NCI-H774 (cell line): ENCODE measurements around the gene RGS11.
"Not testable (repeated sequence)": the region's sequence is repeated elsewhere in the genome, so short reads cannot be mapped to it uniquely, and the experiment has no call there.

Source experiments
- DNase-seq: peaks from one replicate; lab custom pipeline; 2025; lab: John Stamatoyannopoulos, UW

RGS11 gene

DNA sequence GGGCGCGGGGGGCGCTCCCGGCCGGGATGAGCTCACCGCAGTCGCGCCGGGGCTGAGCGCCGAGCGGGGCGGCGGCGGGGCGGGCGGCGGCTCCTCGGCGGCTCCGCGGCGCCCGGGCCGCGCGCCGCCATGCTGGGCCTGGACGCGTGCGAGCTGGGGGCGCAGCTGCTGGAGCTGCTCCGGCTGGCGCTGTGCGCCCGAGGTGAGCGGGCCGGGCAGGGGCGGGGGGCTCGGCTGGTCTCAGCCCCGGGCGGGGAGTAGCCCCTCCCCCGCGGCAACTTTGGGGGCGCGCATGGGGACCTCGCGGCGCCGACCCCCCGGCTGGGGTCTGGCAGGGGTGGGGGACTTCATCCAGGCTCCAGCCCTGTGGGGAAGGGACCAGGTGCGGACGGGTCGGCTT is 4.8 kb upstream of the RGS11 start, which contains the start of gene ARHGDIG:
ARHGDIG (plus strand) TSS at position 40 of the 400 bp plus-strand sequence; CDS start at position 130, 90 bp downstream.
- DNase-seq: no peak

DNA sequence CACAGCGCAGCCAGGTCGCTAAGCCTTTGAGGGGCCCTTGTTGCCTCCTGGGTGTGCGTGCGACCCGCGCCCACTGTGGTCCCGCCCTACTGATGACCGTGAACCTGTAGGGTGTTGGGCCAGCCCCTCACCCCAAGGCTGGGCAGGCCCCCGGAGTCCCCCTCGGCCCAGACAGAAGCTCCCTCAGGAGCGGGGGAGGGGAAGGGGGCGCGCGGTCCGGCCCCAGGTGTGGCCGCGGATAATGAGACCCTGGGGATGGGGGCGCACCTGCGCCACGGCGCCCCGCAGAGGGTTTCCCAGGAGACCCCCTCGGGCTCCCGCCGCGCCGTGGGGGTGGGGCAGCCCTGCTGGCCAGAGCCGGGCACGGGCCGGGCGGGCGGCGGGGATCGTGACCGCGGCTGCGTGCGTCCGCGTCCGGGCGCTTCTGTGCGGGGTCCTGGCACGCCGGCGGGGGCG is 4.3 kb upstream of the RGS11 start:
- no peak for DNase-seq

DNA sequence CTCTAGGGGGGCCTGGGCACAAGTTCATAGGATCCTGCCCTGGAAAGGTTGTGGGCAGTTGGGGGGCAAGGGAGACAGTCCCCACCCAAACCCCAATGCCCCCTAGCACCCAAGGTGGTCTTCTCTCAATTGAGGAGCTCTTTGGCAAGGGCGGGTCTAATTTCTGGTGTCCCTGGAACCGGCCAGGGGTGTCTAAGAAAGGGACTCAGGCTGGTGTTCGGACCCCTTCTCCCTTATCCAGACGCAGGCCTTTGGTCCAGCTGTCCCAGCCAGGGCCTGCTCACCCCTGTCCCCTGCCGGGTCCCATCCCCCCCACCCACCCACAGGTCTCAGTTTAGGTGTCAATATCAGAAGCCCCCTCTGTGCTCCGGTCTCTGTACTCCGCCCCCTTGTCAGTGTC is 3.8 kb upstream of the RGS11 start:
- DNase-seq: no peak

DNA sequence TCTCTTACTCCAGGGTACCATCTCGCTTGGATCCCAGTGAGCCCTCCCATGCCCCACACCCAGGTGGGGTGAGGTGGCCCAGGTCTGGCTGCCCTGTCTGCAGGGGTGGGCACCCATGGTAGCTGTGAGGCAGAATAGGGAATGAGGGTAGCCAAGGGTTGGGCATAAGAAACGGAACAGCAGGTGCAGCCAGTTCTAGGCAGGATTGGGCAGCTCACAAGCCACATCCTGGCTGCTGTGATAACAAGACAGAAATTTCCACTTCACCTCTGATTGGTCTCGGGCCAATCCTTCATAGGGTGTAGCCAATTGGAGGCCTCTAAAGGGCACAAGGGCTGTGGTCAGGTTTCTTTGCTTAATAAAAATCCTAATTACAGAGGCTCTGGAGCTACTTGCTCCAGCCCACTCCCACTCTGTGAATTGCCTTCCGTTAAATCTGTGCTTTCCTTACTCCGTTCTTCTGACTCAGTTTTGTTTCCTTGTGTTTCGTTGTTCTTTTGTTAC is 3.2 kb upstream of the RGS11 start:
- DNase-seq: peak; percentile 25

DNA sequence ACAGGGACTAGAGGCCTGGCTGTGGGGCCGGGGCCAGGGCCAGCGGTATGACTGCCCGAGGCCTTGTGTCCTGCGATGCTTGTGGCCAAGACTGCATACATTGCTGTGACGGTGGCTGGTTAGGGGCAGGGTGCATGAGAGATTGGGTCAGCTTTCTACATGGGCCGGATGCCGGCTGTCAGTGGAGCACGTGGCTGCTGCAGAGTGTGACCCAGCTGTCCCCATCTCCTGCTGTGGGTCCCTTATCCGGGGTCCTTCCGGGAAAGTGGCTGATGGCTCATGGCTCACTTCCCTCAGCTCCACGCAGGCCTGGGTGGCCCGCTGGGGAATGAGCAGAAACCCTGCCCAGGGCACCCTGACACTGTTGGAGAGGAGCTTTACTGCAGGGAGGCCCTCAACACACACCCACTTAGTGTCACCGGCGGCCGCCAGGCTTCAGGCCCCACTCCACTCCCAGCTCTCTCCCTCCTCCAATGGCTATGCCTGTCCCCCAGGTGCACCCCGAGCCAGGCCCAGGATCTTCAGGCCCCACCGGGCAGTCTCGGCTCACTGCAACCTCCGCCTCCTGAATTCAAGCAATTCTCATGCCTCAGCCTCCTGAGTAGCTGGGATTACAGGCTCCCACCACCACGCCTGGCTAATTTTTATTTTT is 808 bp upstream of the RGS11 start:
- DNase-seq: no peak

DNA sequence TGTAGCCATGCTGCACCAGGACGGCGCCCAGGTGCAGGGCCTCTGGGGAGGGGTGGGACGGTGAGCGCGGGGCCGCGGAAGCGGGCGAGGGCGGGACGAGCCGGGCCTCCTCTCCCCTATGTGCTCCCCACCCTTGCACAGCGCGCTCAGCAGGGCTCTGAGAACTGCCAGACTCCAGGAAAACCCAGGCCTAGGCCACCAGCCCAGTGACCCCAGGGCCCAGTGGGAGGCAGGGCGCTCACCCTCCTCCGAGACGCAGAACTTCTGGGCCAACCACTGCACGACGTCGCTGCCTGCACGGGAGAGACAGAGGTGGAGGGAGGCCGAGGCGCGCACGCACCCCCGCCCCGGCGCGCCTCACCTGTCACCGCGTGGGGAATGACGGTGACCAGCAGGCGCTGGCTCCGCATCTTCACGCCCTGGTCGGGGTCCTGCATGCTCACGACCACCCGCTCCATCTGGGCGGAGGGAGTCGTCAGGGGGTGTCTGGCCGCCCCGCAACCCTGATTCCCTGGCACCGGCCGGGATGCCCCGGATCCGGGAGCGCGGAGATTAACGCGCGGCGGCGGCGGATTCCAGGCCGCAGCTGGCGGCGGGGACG is 603 bp downstream of the RGS11 start:
- no peak for DNase-seq

DNA sequence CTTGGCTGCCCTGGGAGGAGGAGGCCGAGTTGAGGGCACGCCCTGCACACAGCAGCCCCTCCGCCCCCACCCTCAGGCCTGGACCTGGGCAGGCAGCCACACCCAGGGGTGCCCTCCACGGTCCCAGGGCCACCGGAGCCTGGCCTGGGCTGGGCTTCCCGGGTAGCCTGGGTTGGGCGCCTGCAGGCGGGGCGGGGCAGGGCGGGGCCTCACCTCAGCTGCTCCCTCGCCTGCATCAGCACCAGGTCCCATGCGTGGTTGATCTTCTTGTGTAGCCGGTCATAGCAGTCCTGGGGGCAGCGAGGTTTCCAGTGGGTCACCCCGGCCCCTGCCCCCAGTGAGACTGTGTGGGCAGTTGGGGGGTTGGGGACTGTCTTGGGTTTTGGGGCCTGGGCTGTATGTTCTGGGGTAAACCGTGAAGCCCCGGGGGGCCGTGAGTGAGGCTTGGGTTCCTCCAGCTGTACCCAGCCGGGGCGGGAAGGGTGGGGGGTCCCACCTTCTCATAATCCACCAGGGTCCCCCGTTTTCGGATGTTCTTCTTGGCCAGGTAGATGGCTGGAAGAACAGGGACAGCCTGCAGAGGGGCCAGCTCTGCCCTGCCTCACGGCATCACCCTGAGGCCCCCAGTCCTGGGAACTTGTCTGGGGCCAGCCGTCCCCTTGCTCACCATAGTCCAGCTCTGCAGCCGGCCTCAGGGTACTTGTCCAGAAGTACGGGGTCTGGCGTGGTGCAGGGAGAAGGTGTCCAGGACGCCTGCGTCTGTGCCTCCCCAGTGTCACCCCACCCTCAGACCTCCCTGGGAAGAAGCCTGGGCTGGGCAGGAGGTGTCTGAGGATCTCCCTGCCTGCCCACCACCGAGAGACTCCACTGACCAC is 2.0 kb downstream of the RGS11 start:
- DNase-seq: no peak

DNA sequence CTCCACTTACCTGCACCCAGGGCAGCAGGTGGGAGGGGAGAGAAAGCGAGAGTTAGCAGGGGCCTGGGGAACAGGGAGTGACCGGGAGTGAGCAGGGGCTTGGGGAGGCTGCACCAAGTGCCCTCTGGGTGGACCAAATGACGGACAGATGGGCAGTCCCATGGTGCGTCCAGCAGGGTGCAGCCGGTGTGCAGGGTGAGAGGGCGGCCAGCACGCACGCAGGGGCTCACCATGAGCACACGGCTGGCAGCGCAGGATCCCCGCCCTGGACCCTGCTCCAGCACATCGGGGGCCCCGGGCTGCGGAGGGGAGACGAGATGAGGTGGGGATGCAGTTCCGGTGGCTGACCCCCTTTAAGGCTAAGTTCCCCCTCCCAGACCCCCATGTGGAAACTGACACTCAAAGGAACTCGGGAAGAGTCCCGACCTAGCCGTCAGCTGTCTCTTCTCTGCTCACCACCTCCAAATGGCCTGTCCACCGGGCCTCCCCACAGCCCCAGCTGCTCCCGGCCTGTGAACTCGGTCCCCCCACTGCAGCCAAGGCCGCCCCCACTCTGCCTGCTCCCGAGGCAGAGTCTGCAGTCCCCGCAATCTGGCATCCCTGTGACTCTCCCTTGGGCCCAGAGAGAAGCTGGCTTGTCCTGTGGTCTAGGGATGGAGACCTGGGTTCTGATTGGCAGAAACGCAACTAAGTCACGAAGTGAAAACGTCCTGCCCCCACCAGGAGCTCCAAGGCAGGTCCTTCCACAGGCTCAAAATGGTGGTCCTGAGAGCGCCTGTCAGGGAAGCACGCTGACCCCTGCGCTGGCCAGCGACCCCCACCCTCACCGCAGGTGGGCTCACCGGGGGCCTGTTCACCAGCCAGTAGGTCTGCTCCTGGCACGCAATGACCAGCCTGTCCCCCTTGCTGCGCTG is 2.9 kb downstream of the RGS11 start:
- DNase-seq: no peak

DNA sequence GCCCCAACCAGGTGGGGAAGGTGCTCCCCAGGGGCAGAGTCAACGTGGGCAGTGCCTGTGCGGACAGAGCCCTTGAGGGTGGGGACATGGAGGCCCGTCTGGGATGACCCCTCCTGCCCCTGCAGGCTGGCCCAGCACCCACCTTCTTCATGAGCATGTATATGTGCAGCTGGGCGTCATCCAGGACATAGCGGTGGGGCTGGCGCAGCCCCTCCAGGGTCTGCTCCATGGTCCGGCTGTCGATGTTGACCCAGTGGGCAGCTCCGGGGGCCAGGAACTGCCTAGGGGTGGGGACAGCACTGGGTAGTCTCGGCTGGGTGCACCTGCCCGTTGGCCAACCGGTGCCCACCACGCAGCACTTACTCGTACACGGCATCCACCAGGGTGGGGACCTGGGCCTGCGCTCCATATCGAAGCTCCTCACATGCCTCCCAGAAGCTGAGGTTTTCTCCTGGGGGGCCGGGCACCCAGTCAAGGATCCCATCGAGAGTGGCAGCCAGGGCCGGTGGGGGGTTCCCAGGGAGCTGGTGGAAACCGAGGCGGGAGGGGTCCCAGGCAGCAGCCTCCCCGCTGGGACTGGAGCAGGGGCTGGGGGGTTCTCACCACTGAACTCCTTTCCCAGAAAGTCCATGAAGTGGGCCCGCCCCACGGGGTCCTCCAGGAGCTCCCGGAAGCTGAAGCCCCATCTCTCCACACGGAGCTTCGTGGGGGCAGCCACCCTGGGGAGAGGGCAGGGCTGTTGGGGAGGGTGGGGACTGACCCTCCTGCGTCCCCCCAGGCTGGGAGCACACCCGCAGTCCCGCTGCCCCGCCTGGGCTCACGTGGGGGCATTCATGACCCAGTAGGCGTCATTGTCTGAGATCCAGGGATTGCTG is 5.1 kb downstream of the RGS11 start:
- no peak for DNase-seq

DNA sequence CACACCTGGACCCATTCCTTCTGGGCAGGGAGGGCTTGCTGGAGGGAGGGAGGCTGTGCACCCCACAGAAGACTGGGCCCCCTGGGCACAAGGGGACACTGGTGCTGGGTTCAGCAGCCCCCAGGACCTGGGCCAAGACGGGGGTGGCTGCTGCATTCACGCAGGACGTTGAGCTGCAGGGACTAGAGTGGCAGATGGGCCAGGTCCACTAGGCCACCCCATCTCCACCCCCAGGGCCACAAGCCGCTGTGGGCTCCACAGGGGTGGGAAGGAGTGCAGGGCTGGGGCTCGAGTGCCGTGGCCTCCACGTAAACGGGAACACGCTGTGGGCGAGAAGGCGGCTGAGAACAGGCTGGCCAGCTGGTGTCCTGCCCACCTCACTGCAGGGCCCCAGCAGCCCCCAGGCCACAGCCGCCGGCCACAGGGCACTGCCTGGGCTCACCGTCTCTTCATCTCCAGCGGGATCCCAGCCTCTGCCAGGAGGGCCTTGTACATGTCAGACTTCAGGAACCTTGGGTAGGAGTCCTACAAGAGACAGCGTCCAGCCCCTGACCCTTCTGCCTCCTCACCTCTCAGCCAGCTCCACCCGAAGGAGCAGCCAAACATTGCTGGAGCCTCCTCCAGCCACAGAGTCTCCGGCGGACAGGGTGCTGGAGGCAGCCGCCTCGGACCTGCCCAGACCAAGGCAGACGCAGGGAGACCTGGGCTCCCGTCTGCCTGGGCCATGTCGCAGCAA is 6.5 kb downstream of the RGS11 start:
- no peak for DNase-seq

DNA sequence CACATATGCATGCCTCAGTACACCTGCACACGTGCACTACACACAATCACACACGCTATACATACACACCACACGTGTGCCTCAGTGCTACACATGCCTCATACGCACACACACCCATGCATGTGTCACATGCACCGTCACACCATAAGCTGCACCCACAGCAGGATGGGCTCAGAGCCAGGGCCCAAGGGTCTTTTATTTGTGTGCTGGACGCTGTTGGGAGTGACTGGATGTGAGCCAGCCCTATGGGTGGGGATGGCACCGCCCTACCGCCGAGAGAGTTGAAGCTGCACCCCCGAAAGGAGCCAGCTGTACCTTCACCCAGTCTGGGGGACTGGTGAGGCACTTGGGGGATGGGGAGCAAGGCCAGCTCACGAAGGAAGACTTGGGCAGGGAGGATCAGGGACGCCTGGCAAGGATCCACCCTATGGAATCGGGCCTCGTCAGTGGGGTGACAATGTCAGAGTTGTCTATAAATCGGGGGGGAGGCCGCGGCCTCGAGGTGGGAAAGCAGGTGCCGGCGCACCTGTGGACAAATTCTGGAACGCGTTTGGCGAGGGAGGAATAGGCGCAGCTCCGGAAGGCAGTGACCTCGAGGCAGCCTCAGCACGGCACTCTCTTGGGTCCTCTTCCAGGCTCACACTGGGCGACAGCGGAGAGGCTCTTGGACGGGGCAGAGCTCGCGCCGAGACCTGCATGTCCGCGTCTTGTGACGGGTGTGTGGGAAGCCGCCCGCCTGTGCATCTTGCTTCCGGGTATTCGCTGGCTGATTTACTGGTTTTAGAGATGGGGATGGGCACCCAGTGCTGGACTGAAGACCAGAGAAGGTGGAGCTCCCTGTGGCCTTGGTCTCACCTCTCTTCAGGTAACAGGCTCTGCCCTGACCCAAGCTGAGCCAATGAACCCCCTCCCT is 7.3 kb downstream of the RGS11 start:
- no peak for DNase-seq

DNA sequence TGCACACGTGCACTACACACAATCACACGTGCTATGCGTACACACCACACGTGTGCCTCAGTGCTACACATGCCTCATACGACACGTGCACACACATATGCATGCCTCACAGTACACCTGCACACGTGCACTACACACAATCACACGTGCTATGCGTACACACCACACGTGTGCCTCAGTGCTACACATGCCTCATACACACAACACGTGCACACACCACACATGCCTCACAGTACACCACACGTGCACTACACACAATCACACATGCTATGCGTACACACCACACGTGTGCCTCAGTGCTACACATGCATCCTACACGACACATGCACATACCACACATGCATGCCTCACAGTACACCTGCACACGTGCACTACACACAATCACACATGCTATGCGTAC is 8.2 kb downstream of the RGS11 start:
- DNase-seq: not testable (repeated sequence)

DNA sequence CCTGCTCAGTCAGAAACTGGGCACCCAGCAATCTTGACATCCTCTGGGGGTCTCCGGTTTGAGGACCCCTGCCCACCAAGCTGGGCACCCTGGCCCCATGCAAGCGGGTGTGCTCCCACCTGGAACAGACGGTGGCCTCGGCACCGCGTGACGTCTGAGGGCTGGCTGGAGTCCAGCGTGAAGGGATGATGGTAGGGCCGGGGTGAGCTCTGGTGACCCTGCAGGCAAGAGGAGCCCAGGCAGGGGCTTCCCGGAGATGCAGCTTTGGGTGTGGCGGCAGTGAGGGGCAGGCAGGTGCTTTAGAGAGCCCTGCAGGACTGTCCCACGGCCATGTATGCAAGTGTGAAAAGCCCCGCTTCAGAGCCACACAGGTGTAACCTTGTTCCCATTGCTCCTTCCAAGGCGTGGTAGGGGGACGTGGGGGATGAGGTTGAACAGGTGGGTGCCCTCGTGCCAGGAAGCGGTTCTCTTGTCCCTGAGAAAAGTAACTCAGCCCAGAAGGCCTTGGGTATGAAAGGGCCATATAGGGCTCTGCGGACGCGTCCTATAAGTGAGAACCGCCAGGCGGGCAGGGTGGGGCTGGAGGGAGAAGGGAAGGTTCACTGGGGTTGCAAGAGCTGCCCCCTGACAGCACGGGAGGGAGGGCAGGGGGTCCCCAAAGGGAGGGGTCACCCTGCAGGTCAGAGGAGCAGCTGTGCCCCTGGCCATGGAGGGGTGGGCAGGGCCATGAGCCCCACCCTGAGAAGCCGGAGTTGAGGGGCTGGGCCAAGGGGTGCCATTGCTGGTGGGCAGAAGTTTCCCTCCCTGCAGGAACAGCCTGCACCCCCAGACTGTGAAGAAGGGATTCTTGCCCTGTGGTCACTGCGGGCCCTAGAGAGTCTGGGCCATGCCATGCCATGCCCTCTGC is 9.2 kb downstream of the RGS11 start:
- DNase-seq: no peak

DNA sequence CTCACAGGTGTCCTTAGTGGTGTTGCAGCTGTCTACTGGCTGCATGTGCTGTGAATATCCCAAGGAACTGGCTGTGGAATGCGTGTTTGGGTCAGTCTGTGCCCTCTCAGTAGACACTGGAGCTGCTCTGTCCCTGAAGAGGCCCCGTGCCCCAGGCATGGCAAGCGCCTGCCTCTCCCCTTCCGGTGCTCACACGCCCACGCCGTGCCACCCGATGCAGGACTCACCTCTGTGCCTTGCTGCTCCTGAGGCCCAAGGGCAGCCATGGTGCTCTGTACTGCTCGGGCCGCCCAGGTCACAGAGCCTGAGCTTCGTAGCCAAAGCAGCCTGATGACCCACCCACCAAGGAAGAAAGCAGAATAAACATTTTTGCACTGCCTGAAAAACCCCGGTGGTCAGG is 10.0 kb downstream of the RGS11 start:
- DNase-seq: no peak

DNA sequence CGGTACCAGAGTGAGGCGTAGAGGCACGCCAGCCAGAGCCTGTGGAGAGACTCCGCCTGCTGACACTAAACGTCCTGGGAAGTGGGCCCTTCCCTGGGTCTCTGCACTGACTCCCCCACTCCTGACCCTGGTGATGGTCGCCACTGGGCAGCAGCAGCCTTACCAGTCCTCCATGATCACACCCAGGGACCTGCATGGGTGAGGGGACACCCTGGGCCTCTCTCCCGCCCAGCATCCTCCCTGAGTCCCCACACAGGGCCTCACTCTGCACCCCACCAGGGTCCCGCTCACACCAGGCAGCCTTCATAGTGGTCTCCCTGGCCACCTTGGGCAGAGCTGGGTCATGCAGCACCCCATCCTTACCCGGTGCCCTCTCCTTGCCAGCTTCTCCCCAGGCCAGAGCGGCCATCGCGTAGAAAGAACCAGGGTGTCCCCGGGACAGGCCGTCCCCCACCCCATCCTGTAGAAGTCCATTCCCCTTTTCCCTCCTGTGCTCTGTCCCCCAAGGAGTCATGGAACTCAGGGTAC is 10.7 kb downstream of the RGS11 start:
- no peak for DNase-seq

DNA sequence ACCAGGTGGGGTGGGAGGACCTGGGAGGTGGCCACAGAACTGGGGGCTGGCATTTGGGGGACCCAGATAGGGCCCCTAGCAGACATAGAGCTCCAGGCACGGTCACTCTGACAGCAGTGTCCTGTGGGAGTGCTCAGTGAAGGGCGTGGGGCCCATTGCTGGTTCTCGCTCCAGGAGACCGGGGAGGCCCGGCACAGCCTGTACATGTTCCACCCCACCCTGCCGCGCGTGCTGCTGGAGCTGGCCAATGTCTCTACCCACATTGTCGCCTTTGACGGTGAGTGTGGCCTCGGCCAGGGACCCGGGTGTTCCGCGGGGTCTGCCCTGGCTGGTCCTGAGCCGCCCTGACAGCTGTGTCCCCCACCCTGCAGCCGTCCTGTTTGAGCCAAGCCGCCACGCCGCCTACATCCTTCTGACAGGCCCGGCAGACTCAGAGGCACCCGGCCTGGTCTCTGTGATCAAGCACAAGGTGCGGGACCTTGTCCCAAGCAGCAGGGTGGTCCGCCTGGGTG is 11.2 kb downstream of the RGS11 start:
- no peak for DNase-seq

DNA sequence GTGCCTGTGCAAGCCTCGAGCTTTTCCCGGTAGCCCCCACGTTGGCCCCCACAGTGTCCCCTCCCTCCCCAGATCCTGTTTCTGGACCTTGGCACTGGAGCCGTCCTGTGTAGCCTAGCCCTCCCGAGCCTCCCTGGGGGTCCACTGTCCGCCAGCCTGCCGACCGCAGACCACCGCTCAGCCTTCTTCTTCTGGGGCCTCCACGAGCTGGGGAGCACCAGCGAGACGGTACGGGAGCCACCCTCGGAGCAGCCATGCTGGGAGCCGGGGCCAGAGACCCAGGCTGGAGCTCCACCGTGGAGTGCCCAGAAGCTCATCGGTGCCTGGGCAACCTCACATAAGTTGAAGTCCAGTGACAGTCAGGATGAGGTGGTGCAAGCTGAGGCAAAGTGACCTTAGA is 11.8 kb downstream of the RGS11 start:
- no peak for DNase-seq
